GDM1 (cell line): ENCODE results near the gene C1QTNF12.
A peak's percentile ranks its signal among the peaks of the same experiment; 100 is the strongest.
"Not testable (repeated sequence)": the region's sequence is repeated elsewhere in the genome, so short reads cannot be mapped to it uniquely, and the experiment has no call there.

Experiments used
- DNase-seq: peaks from one replicate; lab custom pipeline; 2025; lab: John Stamatoyannopoulos, UW

The C1QTNF12 gene

GRCh38 chr1:1259540-1259939 lies 13.0 kb upstream of the C1QTNF12 start:
- no peak for DNase-seq

GRCh38 chr1:1259119-1259488 lies 12.6 kb upstream of the C1QTNF12 start:
- DNase-seq = no peak

DNA sequence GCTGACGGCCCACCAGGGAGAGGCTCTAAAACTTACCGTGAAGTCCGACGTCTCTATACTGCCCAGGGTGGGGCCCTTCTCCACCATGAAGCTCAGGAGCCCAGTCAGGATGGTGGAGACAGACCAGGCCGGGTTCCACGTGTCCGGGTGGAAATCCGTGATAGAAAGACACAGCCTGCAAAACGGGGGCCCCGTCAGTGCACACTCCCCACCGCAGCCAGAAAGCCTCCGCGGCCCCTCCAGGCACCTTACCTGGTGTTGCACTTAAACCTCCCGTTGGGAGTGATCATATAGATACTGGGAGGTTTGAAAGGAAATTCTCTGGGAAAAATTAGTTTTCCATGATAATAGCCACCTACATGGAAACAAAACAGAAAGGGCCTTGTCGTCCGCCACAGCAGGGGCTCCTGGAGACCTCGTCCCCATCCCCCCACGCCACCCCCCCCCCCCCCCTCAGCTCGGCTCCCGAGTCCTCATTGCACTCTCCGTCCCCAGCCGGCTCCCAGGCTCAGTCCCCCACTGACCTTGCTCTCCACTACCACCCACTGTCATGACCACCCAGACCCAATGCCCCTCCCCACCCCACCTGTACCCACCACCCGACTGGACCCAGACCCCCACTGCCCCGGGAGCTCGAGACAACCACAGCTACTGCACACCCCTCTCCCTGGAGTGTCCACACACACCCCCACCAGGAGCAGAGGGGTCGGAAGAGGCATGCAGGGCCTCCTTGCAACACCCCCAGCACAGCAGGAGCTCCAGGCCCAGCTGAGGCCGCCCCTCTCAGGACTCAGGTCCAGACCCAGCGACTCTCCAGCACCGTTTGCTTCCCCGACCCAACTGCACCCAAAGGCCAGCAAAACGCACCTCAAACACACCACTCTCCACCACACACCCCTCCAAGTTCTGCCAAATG lies 10.7 kb upstream of the C1QTNF12 start:
- no peak for DNase-seq

- DNase-seq = no peak
These were observed 9.1 kb upstream of the C1QTNF12 start for GRCh38 chr1:1255611-1256010.

GRCh38 chr1:1255078-1255477 lies 8.6 kb upstream of the C1QTNF12 start:
- DNase-seq = no peak

- no peak for DNase-seq
These were observed 8.1 kb upstream of the C1QTNF12 start for GRCh38 chr1:1254667-1254998.

- no peak for DNase-seq
These were observed 7.6 kb upstream of the C1QTNF12 start for GRCh38 chr1:1253972-1254666.

GRCh38 chr1:1253314-1253713 lies 6.8 kb upstream of the C1QTNF12 start:
- DNase-seq = no peak

DNA sequence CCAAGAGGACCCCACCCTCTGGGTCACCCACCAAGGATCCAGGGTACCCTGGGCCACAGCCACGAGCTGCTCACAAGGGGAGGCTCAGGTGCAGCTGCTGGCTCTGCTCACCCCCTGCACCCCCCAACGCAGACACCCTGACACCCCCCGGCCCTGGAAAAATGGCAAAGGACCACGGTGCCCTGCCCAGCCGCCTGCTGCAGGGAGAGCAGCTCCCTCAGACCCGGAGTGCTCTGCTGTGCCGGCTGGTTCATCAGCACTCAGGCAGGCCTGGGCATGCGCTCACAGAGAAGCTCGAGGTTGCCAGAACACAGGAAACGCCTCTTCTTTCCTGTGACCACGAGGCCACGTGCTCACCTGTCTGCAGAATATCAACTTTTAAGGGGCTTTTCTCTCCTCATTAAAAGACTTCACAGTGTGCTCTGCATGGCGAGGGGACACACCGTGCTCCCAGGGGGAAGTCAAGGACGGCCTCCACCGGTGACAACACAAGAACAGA lies 4.3 kb upstream of the C1QTNF12 start:
- DNase-seq = peak; percentile 14

DNA sequence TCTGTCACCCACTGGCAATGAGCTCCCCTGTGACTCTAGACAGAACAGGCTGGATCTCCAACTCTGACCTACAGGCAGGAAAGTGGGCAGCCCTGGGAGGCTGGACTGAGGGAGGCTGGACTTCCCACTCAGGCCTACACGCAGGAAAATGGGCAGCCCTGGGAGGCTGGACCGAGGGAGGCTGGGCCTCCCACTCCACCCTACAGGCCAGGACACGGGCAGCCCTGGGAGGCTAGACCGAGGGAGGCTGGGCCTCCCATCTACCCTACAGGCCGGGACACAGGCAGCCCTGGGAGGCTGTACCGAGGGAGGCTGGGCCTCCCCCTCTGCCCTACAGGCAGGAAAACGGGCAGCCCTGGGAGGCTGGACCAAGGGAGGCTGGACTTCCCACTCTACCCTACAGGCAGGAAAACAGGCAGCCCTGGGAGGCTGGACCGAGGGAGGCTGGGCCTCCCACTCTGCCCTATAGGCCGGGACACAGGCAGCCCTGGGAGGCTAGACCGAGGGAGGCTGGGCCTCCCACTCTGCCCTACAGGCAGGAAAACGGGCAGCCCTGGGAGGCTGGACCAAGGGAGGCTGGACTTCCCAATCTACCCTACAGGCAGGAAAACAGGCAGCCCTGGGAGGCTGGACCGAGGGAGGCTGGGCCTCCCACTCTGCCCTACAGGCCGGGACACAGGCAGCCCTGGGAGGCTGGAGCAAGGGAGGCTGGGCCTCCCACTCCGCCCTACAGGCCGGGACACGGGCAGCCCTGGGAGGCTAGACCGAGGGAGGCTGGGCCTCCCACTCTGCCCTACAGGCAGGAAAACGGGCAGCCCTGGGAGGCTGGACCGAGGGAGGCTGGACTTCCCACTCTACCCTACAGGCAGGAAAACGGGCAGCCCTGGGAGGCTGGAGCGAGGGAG lies 1.7 kb upstream of the C1QTNF12 start:
- not testable (repeated sequence) for DNase-seq

- DNase-seq = no peak
These were observed 905 bp upstream of the C1QTNF12 start for GRCh38 chr1:1247341-1247913.

GRCh38 chr1:1245817-1246576 lies 525 bp downstream of the C1QTNF12 start:
- no peak for DNase-seq

GRCh38 chr1:1245178-1245816 lies 1.2 kb downstream of the C1QTNF12 start:
- DNase-seq = no peak

GRCh38 chr1:1244192-1244811 lies 2.2 kb downstream of the C1QTNF12 start:
- no peak for DNase-seq

GRCh38 chr1:1243807-1244191 lies 2.7 kb downstream of the C1QTNF12 start:
- DNase-seq = no peak

DNA sequence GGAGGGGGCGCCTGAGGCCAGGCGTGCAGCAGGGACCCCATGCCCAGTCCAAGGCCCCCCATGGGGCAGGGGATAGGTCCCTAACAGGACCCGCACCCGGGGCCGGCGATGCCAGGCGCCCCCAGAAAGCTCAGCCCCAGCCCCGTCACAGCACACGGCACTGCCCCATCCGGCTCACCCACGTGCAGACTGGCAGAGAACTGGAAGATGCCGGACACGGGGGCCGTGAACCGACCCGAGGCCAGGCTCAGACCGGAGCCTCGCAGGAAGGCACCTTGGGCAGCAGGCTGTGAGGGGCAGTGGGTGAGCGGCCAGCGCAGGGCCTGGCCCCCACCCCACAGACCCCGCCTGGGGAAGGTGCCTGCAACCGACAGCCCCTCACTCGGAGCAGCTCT lies 3.3 kb downstream of the C1QTNF12 start:
- no peak for DNase-seq

DNA sequence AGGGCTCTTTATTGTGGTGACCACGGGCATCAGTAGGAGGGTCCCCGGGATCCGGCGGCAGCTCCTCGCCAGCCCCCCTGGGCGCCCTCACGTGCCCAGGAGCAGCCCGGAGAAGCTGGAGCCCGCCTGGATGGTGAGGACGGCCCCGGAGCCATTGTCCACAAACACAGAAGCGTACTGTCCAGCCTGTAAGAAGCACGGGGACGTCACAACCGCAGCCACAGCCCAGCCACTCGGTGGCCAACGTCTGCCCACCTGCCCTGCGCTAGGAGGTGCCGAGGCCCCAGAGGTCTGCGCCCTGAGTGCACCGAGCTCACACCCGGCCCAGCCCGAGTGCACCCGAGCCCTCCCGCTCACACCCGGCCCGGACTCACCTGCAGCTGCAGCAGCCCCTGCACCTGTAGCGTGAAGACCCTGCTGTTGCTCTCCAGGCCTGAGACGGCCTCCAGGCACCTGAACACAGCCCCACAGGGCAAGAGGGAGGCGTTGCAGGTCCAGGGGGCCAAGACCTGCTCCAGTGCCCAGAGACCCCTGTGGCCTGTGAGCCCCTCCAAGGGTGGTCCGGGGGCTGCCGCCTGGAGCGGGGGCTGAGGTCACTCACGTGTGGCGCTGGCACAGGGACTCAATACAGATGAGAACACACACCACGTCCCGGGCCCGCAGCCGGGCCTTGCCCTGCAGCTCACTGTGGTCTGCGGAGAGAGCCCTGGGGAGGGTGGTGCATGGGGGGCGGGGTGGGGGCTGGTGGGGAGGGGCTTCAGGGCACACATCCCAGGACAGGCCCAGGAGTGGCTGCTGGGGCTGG lies 3.9 kb downstream of the C1QTNF12 start:
- no peak for DNase-seq

- DNase-seq = no peak
These were observed 4.8 kb downstream of the C1QTNF12 start for GRCh38 chr1:1241588-1242219.
